GM21528 (cell line): ENCODE results near the gene FGF8.

Source experiments
- ATAC-seq: cut with Tn5 transposase; IDR thresholded peaks from one replicate; pipeline ENCODE4 v1.9.1; 2021; ENCODE audit warnings: mild to moderate bottlenecking, moderate library complexity; ENCODE audit not compliant: unreplicated experiment, low FRiP score

Gene FGF8

GRCh38 chr10:101770331-101771215, 5.3 kb downstream of the FGF8 start:
- no peak for ATAC-seq

GRCh38 chr10:101769541-101770180, 6.3 kb downstream of the FGF8 start:
- no peak for ATAC-seq

GRCh38 chr10:101768791-101769170, 7.1 kb downstream of the FGF8 start:
- no peak for ATAC-seq

GRCh38 chr10:101767966-101768790, 7.7 kb downstream of the FGF8 start:
- ATAC-seq = no peak

- no peak for ATAC-seq
Observed at GRCh38 chr10:101767600-101767945, 8.3 kb downstream of the FGF8 start.

GRCh38 chr10:101766753-101767599, 8.9 kb downstream of the FGF8 start:
- ATAC-seq = no peak

GRCh38 chr10:101766306-101766705, 9.6 kb downstream of the FGF8 start:
- ATAC-seq = no peak

GRCh38 chr10:101763141-101763846, 12.6 kb downstream of the FGF8 start:
- no peak for ATAC-seq

GRCh38 chr10:101762736-101763135, 13.2 kb downstream of the FGF8 start:
- no peak for ATAC-seq

GRCh38 chr10:101761226-101761625, 14.7 kb downstream of the FGF8 start:
- no peak for ATAC-seq

- ATAC-seq = no peak
Observed at GRCh38 chr10:101760510-101760909, 15.4 kb downstream of the FGF8 start.

GRCh38 chr10:101759309-101760247, 16.3 kb downstream of the FGF8 start:
- ATAC-seq = no peak

GRCh38 chr10:101758858-101759257, 17.1 kb downstream of the FGF8 start:
- ATAC-seq = no peak

GRCh38 chr10:101752241-101752640, 23.7 kb downstream of the FGF8 start:
- no peak for ATAC-seq

GRCh38 chr10:101749047-101750016, 26.6 kb downstream of the FGF8 start:
- no peak for ATAC-seq

GRCh38 chr10:101748496-101748895, 27.4 kb downstream of the FGF8 start:
- no peak for ATAC-seq

GRCh38 chr10:101745074-101745696, 30.7 kb downstream of the FGF8 start:
- no peak for ATAC-seq
